ENCODE data around the gene CSF3.

DNA sequence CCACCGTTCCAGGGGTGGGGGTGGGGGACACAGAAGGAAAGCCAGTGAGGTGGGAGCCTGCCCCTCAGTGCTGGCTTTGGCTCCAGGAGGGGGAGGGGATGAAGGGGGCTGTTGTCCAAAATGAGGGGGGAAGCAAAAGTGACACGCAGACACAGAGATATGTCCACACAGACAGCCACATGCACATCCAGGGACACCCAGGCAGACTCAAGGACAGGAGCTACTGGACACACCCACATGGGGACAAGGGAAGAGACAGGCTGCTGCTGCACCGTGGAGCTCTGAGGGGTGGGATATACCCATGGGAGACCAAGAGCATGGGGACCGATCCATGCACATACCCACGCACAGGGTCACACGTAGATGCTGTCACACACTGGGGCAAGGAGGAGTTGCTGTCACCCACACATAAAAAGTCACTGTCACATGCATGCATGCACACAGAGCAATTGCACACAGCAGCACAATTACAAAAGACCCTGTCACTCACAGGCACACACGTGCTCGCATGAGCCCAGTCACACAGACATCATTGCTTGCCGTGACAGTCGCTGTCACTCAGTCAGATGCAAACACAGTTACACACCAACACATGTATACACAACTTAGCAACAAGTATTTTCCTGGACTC, 48.8 kb downstream of the CSF3 start:
- TF ChIP-seq CTCF (conservative IDR thresholded peaks at IDR 0.05), result no peak
- TF ChIP-seq ZFX (IDR thresholded peaks at IDR 0.05), result no peak
